GM19468 (cell line): Measurements from ENCODE around the gene NRSN2.
A peak's percentile ranks its signal among the peaks of the same experiment; 100 is the strongest.
"Not testable (repeated sequence)": the region's sequence is repeated elsewhere in the genome, so short reads cannot be mapped to it uniquely, and the experiment has no call there.

Experiments used
- ATAC-seq: cut with Tn5 transposase; IDR thresholded peaks from one replicate; pipeline ENCODE4 v1.9.1; 2021; ENCODE audit warnings: mild to moderate bottlenecking, moderate library complexity, moderate number of reproducible peaks; ENCODE audit not compliant: unreplicated experiment; ENCODE audit errors: extremely low read depth

The NRSN2 gene

GRCh38 chr20:370977-371754 is 24.3 kb downstream of the NRSN2 start:
- no peak for ATAC-seq

DNA sequence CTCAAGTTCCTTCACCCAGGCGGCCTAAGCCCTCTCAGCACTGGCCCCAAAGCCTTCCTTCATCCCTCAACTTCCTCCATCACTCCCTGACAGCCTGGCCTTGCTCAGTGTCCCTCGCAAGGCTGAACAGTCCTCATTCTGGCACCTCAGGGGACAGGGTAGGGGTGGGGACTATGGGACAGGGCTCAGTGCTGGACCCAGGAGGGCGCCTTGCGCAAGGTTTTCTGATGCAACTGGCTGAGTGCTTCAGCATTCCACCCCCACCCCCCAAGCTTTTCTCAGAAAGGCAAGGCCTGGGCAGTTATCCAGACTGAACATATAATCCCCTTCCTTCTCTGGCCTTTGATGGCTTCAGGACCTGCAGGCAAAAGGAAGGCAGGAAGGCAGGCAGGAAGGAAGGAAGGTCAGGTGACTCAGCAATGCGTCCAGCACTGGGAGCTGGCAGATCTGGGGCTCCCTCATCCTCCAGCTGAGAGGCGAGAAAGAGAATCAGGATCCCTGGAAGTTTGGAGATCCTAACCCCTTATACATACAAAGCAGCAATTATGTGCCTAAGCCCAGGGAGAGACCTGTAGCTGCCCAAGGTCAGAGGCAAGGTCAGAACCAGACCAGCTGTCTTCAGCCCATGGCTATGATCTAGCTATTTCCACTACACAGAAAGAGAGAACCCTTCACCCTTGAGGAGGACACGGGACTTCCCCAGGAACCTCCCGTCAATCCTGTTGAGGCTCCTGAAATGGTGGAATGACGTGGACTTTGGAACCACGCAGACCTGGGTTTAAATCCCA is 25.0 kb downstream of the NRSN2 start:
- ATAC-seq: no peak

DNA sequence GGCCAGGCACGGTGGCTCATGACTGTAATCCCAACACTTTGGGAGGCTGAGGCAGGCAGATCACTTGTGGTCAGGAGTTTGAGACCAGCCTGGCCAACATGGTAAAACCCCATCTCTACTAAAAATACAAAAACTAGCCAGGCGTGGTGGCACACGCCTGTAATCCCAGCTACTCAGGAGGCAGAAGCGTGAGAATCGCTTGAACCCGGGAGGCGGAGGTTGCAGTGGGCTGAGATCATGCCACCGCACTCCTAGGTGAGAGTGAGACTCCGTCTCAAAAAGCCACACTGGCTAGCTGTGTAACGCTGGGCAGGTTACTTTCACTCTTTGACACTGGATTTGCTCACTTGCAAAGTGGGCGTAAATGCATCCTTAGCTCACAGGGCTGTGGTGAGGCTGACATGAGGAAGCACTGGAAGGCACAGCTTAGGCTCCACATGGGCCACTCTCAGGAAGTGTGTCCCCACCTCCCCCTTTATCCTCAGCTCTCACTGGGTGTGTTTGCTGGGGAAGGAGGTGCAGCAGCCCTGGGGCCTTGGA is 25.7 kb downstream of the NRSN2 start:
- ATAC-seq: not testable (repeated sequence)

DNA sequence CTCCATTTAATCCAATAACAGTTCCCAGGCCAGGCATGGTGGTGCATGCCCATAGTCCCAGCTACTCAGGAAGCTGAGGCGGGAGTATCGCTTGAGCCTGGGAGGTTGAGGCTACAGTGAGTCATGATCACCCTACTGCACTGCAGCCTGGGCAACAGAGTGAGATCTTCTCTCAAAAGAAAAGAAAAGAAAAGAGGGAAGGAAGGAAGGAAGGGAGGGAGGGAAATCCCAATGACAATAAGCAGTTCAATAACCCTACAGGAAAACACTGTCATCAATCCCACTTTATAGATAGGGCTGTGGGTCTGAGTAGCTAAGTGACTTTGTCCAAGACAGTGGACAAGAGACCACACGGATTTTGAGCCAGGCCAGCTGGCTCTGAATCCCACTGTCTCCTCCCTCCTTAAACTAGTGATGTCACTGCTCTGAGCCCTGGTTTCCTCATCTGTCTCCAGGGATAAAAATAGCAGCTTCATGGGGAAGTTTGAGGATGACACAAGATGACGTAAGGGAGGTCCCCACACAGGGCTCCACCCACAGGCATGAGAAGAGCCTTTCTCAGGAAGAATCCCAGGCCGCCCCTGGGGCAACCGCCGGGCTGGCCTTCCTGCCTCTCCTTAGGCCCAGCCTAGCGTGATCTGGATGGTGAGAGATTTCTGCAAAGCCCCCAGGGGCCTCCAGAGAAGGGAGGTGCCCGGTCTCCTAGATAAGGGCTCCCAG is 26.4 kb downstream of the NRSN2 start:
- ATAC-seq: no peak

- no peak for ATAC-seq
Measured at GRCh38 chr20:375265-375889, 28.5 kb downstream of the NRSN2 start.

DNA sequence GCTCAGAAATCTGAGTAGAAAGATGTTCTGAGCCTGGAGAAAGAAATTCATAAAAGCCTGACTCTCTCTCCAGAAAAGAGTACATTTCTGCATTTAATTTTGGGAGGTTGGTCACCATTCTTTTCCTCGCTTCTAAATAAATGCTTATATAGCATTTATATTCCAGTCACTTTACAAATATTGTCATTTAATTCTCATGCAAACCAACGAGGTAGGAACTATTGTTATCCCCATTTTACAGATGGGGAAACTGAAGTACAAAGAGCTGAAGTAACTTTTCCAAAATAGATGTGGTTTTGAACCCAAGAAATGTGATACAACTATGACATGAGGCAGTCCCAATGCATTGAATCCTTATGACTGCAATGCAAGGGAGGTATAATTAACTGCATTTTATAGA is 29.2 kb downstream of the NRSN2 start:
- no peak for ATAC-seq

DNA sequence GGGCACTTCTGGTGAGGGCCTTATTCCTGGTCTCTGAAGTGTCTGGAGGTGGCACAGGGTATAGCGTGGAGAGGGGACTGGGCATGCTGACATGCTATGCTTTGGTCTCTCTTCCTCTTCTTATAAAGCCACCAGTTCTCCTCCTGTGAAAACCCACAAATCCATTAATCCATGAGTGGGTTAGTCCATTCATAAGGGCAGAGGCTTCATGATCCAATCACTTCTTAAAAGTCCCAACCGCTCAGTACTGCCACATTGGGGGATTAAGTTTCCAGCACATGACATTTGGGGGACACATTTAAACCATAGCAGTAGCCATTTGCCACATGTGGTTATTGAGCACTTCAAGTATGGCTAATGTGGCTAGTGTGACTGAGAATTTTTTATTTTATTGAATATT is 29.8 kb downstream of the NRSN2 start:
- ATAC-seq: no peak

DNA sequence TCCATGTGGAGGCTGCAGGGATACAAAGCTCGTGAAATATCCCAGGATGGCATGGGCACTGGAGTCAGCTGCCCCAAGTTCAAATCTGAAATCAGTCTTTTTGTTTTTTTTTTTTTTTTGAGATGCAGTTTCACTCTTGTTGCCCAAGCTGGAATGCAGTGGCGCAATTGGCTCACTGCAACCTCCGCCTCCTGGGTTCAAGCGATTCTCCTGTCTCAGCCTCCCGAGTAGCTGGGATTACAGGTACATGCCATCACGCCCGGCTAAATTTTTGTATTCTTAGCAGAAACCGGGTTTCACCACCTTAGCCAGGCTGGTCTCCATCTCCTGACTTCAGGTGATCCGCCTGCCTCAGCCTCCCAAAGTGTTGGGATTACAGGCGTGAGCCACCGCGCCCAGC is 30.7 kb downstream of the NRSN2 start:
- ATAC-seq: not testable (repeated sequence)

GRCh38 chr20:378961-379336 is 32.0 kb downstream of the NRSN2 start:
- ATAC-seq: no peak

GRCh38 chr20:380763-381580 is 34.1 kb downstream of the NRSN2 start:
- ATAC-seq: no peak

GRCh38 chr20:381581-382290 is 34.8 kb downstream of the NRSN2 start:
- ATAC-seq: peak; percentile 13

DNA sequence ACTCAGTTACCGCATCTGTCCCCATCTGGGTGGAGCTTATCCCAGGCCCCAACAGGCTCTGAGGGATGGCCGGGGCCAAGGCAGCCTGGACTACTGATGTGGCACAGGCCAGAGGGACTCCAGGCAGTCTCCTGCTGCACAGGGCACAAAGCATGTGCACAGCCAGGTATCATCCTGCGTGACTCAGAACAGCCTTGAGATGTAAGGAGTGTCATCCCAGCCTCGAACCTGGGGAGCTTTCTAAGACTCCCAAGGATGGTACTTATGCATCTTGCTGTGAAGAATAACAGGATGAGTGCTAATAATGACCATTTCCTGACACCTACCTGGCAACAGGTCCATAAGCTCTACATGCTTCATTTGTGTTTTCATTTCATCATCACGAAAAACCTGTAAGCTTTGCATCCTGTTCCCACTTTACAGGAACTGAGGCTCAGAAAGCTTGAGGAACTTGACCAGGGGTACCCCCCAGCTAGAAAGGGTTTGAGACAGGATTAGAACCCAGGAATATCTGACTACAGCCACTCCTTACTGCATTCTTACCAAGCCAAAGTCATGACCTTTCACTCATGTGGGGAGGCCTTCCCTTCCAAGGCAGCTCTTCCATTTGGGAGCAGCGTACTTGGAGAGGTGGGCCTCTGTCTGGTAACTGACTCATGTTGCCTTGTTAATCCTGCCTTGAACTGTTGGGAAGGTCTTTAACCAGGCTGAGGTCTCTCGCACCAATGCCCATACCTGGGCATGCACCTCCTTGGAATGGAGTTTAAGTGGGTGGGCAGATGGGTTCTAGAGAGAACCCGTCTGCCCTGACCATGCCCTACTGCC is 35.6 kb downstream of the NRSN2 start:
- no peak for ATAC-seq

DNA sequence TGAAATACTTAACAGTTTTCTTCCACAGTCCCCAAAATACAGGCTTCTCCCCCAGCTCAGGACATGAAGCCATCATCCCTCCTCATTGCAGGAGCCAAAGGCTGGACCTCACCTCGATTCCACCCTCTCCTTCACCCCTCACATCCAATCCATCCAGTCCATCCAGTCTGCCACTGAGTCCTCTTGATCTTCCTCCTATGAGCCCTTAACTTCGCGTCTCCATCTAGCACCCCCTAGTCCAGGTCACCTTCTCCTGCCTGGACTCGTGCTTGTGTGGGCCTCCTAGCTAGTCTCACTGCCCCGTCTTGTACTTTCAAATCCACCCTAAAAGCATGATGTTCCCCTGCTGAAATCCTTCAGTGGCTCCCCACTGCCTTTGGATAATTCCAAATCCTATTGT is 37.0 kb downstream of the NRSN2 start:
- no peak for ATAC-seq

DNA sequence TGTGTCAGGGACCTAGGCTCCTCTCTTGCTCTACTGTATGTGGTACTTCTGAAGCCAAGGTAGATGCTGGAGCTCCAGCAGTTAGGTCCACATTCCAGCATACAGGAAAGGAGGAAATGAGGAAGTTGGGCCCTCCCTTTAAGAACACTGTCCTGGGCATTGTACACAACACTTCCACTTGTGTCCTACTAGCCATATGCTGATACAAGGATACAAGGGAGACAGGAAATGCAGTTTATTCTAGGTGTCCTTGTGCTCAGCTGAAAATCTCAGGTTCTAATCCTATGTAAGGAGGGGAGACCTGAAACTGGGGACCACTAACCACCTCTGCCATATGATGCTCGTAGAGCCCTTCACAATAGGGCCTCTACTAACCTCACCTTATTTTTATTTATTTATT is 37.8 kb downstream of the NRSN2 start:
- no peak for ATAC-seq

- ATAC-seq: no peak
Measured at GRCh38 chr20:385448-385847, 38.5 kb downstream of the NRSN2 start.

DNA sequence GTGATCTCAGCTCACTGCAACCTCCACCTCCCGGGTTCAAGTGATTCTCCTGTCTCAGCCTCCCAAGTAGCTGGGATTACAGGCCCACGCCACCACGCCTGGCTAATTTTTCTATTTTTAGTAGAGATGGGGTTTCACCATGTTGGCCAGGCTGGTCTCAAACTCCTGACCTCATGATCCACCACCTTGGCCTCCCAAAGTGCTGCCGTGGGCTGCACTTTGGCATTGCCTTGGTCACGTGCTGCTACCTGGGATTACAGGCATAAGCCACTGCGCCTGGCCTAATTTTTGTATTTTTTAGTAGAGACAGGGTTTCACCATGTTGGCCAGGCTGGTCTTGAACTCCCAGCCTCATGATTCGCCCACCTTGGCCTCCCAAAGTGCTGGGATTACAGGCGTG is 39.7 kb downstream of the NRSN2 start:
- ATAC-seq: not testable (repeated sequence)

DNA sequence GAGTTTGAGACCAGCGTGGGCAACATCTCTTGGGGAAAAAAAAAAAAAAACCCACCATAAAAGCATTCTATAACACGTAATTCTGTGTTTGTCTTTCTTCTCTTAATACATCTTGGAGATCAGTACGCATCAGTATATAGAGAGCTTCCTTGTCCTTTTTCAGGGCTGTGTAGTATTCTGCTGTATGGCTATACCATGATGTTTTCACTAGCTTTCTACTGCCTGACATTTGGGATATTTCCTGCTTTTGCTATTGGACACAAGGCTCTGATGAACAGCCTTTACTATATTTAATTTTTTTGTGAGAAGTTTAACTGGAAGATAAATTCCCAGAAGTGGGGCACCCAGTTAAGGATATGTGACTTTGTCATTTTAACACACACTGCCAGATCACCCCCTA is 40.6 kb downstream of the NRSN2 start:
- no peak for ATAC-seq
